GM18951 (cell line): ENCODE measurements around the gene COX19.
"Not testable (repeated sequence)": the region's sequence is repeated elsewhere in the genome, so short reads cannot be mapped to it uniquely, and the experiment has no call there.

ENCODE experiments used
- POLR2A ChIP-seq: IDR thresholded peaks from 4 replicates; pipeline ENCODE4 v1.6.1; 2011; ENCODE audit warnings: mild to moderate bottlenecking; ENCODE audit not compliant: insufficient read length, insufficient read depth; ENCODE audit errors: extremely low read depth
- in situ Hi-C: fragments of 300-500 bp; cut with MboI; formaldehyde crosslinking; loops from one replicate; pipeline ENCODE4 v1.12.0; 2022; ENCODE audit warnings: low sequenced_read_pairs, mixed read lengths, inconsistent platforms; ENCODE audit not compliant: unreplicated experiment

COX19 gene

GRCh38 chr7:953547-954327 is 21.6 kb downstream of the COX19 start:
- TF ChIP-seq POLR2A, result no peak
- in situ Hi-C loops, result loop anchor here (25.0 kb wide), 1 partner anchor 166 kb away; no protein-coding TSS in a partner anchor

GRCh38 chr7:952548-953441 is 22.6 kb downstream of the COX19 start:
- in situ Hi-C loops, result loop anchor here (25.0 kb wide), 1 partner anchor 165 kb away; no protein-coding TSS in a partner anchor
- TF ChIP-seq POLR2A, result no peak

DNA sequence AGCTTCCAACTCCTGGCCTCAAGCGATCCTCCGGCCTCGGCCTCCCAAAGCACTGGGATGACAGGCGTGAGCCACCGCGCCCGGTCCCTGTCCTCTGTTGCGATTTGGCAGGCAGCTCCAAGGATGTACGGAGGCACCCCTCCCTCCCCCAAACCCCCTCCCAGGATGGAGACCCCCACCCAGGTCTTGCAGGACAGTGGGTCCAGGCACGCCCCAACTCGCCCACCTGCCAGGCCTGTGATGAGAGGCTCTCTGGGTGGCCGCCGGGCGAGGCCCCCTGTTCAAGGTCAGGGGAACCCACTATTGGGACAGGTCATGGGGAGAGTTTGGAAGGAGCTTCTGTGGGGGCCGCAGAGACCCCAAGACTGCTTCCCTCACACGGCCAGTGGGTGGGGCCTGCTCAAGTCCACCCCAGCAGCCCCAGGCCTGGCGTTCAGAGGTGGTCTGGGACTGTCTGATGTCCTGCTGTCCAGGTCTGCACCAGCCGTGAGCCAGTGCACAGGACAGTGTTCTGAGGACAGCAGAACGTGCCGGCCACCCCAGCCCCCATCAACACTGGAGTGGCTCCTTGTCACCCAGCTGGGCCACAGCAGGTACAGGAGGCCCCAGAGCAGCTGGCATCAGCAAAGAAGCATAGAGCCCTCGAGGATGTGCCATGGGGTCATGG is 23.3 kb downstream of the COX19 start:
- no peak for TF ChIP-seq POLR2A
- in situ Hi-C loops, result loop anchor here (25.0 kb wide), 1 partner anchor 165 kb away; no protein-coding TSS in a partner anchor

DNA sequence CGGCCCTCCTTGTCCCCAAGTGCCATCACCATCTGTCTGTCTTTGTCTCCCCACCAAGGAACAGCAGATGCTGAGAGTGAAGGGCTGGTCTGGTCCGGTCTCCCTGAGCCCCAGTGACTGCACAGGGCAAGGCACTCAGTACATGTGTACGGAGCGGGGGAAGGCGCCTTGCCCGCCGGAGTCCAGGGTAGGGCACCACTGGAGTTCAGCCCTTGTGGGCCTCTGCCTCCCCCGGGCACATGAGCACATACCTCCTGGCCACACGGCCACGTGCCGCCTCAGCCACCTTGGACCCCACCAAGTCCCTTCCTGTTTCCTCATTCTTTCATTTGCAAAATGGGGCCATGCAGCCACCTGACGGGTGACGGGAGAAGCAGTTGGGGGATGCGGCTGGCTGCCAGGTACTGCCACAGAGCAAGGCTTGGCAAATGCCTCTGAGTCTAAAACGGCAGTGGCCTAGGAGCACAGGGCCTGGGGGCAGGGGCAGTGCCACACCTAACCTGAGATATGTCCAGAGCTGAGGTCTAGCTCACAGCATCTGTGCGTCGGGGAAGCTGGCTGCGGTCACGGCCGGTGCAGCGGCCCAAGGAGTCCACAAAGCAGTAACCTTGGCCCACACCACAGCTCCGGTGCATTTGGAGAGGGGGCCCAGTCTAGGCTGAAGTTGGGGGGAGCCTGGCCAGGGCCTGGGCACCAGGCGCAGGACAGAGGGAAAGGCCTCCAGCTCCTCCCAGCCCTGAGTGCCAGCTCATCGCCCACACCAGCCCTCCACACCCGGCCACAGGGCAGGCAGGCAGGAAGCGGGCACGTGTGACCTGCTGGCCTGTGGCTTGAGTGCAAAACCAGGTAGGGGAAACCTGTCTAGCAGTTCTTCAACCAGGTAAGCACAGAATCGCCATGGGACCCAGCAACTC is 26.1 kb downstream of the COX19 start:
- no peak for TF ChIP-seq POLR2A
- in situ Hi-C loops, result no loop called here

- no peak for TF ChIP-seq POLR2A
- in situ Hi-C loops, result no loop called here
Measured at GRCh38 chr7:947391-948210, 27.7 kb downstream of the COX19 start.

DNA sequence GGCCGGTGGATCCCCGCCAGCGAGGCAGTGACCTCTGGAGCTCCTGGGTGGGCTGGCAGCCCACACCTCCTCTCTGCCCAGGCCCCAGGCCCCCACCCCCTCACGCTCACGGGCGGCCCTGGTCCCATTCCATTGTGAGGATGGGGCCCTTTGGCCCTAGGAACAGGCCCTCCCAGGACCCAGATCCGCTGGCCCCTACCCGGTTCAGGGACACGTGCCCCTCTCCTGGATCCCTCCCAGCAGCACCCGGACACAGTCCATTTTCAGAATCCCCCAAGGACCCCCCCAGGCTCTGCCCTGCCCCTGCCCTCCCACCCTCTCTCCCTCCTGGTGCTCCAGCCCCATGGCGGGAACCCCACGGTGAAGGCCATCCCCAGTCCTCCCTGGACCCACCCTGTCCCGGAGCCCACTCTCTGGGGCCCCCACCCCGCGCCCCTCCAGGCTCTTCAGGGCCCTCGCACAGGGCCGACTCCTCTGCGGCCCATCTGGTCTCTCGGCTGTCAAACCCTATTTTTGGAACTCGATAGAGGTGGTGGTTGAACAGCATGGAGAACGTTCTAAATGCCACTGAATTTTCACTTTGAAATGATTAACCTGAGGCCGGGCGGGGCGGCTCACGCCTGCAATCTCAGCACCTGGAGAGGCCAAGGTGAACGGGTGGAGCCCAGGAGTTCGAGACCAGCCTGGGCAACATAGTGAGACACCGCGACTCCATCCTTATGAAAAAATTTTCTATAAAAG is 28.9 kb downstream of the COX19 start:
- TF ChIP-seq POLR2A, result no peak
- in situ Hi-C loops, result no loop called here

DNA sequence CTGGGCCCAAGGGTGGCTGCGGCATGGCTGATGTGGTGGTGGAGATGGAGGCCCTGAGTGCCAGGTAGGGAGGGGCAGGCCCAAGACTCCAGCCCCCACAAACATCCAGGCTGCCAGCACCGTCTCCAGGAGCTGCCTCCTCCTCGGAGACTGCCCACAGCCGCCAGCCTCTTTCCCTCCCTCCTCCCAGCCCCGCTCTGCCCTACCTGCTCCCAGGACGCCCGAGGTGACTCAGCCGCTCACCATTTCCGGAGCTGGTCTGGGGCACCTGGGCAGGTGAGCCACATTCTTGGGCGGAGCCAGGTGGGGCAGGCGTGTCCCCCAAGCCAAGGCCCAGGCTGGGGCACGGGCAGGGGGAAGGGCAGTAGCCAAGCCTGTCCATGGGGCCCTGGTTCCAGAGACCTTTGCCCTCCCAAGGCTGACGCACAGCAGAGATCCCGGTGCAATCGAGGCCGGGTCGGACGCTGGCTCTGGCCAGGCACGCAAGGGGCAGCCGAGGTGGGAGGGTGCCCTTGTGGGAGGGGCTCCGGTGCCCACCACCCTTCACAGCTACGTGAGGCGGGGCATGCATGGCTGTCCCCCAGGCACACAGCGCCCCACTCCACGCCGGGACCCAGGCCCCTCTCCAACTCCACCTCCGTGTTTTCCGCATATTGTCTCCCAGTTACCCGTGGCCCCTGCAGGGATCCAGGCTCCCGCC is 29.6 kb downstream of the COX19 start:
- TF ChIP-seq POLR2A, result no peak
- in situ Hi-C loops, result no loop called here

GRCh38 chr7:945147-945555 is 30.2 kb downstream of the COX19 start:
- TF ChIP-seq POLR2A, result no peak

GRCh38 chr7:944744-945143 is 30.6 kb downstream of the COX19 start:
- TF ChIP-seq POLR2A, result no peak
- in situ Hi-C loops, result no loop called here

More at GRCh38 chr7:945147-945555, 30.2 kb downstream of the COX19 start:
- in situ Hi-C loops, result no loop called here

DNA sequence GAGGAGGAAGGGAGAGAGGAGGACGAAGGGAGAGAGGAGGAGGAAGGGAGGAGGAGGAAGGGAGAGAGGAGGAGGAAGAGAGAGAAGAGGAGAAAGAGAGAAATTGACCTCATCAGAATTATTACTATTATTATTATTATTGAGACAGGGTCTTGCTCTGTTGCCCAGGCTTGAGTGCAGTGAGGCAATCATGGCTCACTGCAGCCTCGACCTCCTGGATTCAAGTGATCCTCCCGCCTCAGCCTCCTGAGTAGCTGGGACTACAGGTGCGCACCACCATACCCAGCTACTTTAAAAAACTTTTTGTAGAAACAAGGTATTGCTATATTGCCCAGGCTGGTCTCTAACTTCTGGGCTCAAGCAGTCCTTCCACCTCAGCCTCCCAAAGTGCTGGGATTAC is 31.6 kb downstream of the COX19 start:
- in situ Hi-C loops, result not testable (repeated sequence)
